Measurements from ENCODE around the gene RAB10. TPM values are rescaled to one million over a fixed set of nuclear protein-coding genes. Genes with fewer than 3 reads are reported as not detected.

Gene RAB10
- total RNA-seq, 4 donors from 2014 or later = 91.9 to 117 (median 103) TPM

GRCh38 chr2:26010943-26011342 is 22.9 kb upstream of the RAB10 start:
- 83 to 88% methylated on average over 2 to 3 of the region's 3 CpGs for WGBS, 2 donors (ENCODE audit: low coverage in 1 of 2)
- TF ChIP-seq POLR2A (IDR thresholded peaks at IDR 0.05) (no peak), EP300 (IDR thresholded peaks at IDR 0.05) (no peak), CTCF (IDR thresholded peaks at IDR 0.05) (no peak), POLR2AphosphoS5 (IDR thresholded peaks at IDR 0.05) (no peak)

GRCh38 chr2:26011609-26011989 is 22.3 kb upstream of the RAB10 start:
- no peak for ATAC-seq
- H3K9me3 ChIP-seq = no peaks in the 10 kb centered on the region
- H3K4me1 ChIP-seq = no peaks in the 10 kb centered on the region
- WGBS, 2 donors (ENCODE audit: low coverage in 1 of 2) = 77 to 87% methylated on average over 3 to 4 of the region's 6 CpGs
- H3K4me3 ChIP-seq = no peak overlapping the region
- H3K36me3 ChIP-seq = no peaks in the 10 kb centered on the region
- H3K27me3 ChIP-seq = no peaks in the 10 kb centered on the region
- H3K27ac ChIP-seq = no peak overlapping the region
- TF ChIP-seq CTCF (IDR thresholded peaks at IDR 0.05) (no peak), POLR2A (IDR thresholded peaks at IDR 0.05) (no peak), EP300 (IDR thresholded peaks at IDR 0.05) (no peak), POLR2AphosphoS5 (IDR thresholded peaks at IDR 0.05) (no peak)

More at GRCh38 chr2:26010943-26011342, 22.9 kb upstream of the RAB10 start:
- Histone ChIP-seq H3K27me3 (no peaks in the 10 kb centered on the region), H3K36me3 (no peaks in the 10 kb centered on the region), H3K9me3 (no peaks in the 10 kb centered on the region), H3K4me3 (no peak overlapping the region), H3K27ac (no peak overlapping the region), H3K4me1 (no peaks in the 10 kb centered on the region)
- no peak for ATAC-seq

- 35 to 44% methylated on average over 9 to 11 of the region's 14 CpGs for WGBS, 2 donors (ENCODE audit: low coverage in 1 of 2)
- H3K4me1 ChIP-seq = peaks cover 0 to 1% (median 0%) of the 10 kb centered on the region in 3 donors
- no peaks in the 10 kb centered on the region for H3K9me3 ChIP-seq
- ATAC-seq = peak; percentile 41
- TF ChIP-seq CTCF (IDR thresholded peaks at IDR 0.05) (no peak), POLR2AphosphoS5 (IDR thresholded peaks at IDR 0.05) (no peak)
- H3K36me3 ChIP-seq = no peaks in the 10 kb centered on the region
- no peaks in the 10 kb centered on the region for H3K27me3 ChIP-seq
- no peak overlapping the region for H3K27ac ChIP-seq
- no peak overlapping the region for H3K4me3 ChIP-seq
Measured at GRCh38 chr2:26011990-26012856, 21.7 kb upstream of the RAB10 start.

- Histone ChIP-seq H3K9me3 (no peaks in the 10 kb centered on the region), H3K27me3 (no peaks in the 10 kb centered on the region), H3K4me3 (no peak overlapping the region), H3K4me1 (peaks cover 0 to 16% (median 10%) of the 10 kb centered on the region in 3 donors), H3K36me3 (no peaks in the 10 kb centered on the region), H3K27ac (no peak overlapping the region)
- 77 to 92% methylated on average over 1 of the region's 1 CpG for WGBS, 2 donors (ENCODE audit: low coverage in 1 of 2)
- TF ChIP-seq POLR2AphosphoS5 (IDR thresholded peaks at IDR 0.05) = no peak
- no peak for TF ChIP-seq EP300 (IDR thresholded peaks at IDR 0.05)
- TF ChIP-seq POLR2A (IDR thresholded peaks at IDR 0.05) = no peak
- TF ChIP-seq CTCF (IDR thresholded peaks at IDR 0.05) = no peak
- ATAC-seq = no peak
Measured at GRCh38 chr2:26013668-26014067, 20.2 kb upstream of the RAB10 start.
